OCI-LY3 (cell line): ENCODE results near the gene RTTN.

Experiments
- H2AFZ ChIP-seq: fragments of 200-600, 300-600 bp; shearing (Covaris generic); 2 replicates; pipeline ENCODE4 v1.6.0; 2014; ENCODE audit warnings: antibody characterized with exemption, low read depth, low read length
- H3K27ac ChIP-seq: fragments of 200-600, 300-600 bp; sonication (generic); 2 replicates; pipeline ENCODE4 v1.5.1; 2014; ENCODE audit warnings: mild to moderate bottlenecking, low read length, moderate library complexity, mixed read lengths
- H3K27me3 ChIP-seq: fragments of 200-600, 300-600 bp; sonication (generic); 2 replicates; pipeline ENCODE4 v1.6.1; 2014; ENCODE audit warnings: low read depth, low read length, mixed read lengths
- H3K36me3 ChIP-seq: fragments of 200-600, 300-600 bp; sonication (generic); replicated peaks from 2 replicates; pipeline ENCODE3; 2014; ENCODE audit warnings: low read depth, low read length, mixed read lengths
- H3K4me1 ChIP-seq: fragments of 300-600, 200-600 bp; sonication (generic); 2 replicates; pipeline ENCODE4 v1.6.1; 2014; ENCODE audit warnings: low read length, mixed read lengths
- H3K4me2 ChIP-seq: fragments of 200-600, 300-600 bp; sonication (generic); 2 replicates; pipeline ENCODE4 v1.6.1; 2014; ENCODE audit warnings: low read length, mixed read lengths
- H3K4me3 ChIP-seq: fragments of 300-600, 200-600 bp; sonication (generic); 2 replicates; pipeline ENCODE4 v1.5.1; 2014; ENCODE audit warnings: antibody characterized with exemption, mild to moderate bottlenecking, low read length, moderate library complexity
- H3K79me2 ChIP-seq: fragments of 300-600, 200-600 bp; shearing (Covaris generic); 2 replicates; pipeline ENCODE4 v1.6.1; 2014; ENCODE audit warnings: mild to moderate bottlenecking, low read length, mixed read lengths
- H3K9ac ChIP-seq: fragments of 300-600, 200-600 bp; shearing (Covaris generic); 2 replicates; pipeline ENCODE4 v1.6.0; 2014; ENCODE audit warnings: mild to moderate bottlenecking, low read length, moderate library complexity
- H3K9me3 ChIP-seq: fragments of 200-600, 300-600 bp; shearing (Covaris generic); 2 replicates; pipeline ENCODE4 v1.6.1; 2014; ENCODE audit warnings: low read length, mixed read lengths; ENCODE audit not compliant: insufficient read depth
- H4K20me1 ChIP-seq: fragments of 200-600, 300-600 bp; sonication (generic); 2 replicates; pipeline ENCODE4 v1.6.1; 2016; ENCODE audit warnings: low read length, mixed read lengths; ENCODE audit not compliant: insufficient read depth
- EZH2phosphoT487 ChIP-seq: fragments of 200-600 bp; shearing (Covaris generic); IDR thresholded peaks from 2 replicates; pipeline ENCODE4 v1.6.1; 2018; ENCODE audit warnings: antibody characterized with exemption, mixed run types, low read depth
- TF ChIP-seq, protein P1 (sequence below): fragments of 200-600, 300-600 bp; sonication (generic); IDR thresholded peaks from 2 replicates; pipeline ENCODE4 v1.5.1; 2014; ENCODE audit warnings: antibody characterized with exemption, low read length, low read depth

The RTTN gene

DNA sequence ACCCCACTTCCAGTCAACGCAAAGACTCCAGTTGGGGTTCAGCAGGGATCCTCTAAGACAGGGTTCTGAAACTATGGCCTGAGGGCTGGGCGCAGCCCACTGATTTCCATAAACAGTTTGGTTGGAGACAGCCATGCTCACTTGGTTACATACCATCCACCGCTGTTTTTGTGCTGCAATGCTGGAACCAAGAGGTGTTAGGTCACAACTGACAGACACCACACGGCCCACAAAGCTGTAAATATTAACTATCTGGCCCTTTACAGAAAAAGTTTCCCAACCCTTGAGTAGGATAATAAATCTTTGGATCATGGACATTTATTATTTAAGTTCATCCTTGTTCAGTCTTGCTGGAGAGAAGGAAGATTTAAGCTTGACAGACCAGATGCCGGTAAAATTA lies 249.4 kb downstream of the RTTN start:
- Histone ChIP-seq H3K4me1 (peaks cover 58% of the 10 kb centered on the region), H3K36me3 (peaks cover 31% of the 10 kb centered on the region), H2AFZ (no peak overlapping the region), H3K27me3 (no peaks in the 10 kb centered on the region), H3K27ac (peak overlapping the region; percentile 85), H4K20me1 (no peaks in the 10 kb centered on the region), H3K9me3 (peaks cover 4% of the 10 kb centered on the region; the same call in 1 of the 2 replicates), H3K9ac (peak overlapping the region; percentile 58), H3K79me2 (no peaks in the 10 kb centered on the region), H3K4me3 (peak overlapping the region; percentile 67), H3K4me2 (peak overlapping the region; percentile 76)
- TF ChIP-seq, protein P1, sequence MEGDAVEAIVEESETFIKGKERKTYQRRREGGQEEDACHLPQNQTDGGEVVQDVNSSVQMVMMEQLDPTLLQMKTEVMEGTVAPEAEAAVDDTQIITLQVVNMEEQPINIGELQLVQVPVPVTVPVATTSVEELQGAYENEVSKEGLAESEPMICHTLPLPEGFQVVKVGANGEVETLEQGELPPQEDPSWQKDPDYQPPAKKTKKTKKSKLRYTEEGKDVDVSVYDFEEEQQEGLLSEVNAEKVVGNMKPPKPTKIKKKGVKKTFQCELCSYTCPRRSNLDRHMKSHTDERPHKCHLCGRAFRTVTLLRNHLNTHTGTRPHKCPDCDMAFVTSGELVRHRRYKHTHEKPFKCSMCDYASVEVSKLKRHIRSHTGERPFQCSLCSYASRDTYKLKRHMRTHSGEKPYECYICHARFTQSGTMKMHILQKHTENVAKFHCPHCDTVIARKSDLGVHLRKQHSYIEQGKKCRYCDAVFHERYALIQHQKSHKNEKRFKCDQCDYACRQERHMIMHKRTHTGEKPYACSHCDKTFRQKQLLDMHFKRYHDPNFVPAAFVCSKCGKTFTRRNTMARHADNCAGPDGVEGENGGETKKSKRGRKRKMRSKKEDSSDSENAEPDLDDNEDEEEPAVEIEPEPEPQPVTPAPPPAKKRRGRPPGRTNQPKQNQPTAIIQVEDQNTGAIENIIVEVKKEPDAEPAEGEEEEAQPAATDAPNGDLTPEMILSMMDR: no peak
- TF ChIP-seq EZH2phosphoT487: no peak

DNA sequence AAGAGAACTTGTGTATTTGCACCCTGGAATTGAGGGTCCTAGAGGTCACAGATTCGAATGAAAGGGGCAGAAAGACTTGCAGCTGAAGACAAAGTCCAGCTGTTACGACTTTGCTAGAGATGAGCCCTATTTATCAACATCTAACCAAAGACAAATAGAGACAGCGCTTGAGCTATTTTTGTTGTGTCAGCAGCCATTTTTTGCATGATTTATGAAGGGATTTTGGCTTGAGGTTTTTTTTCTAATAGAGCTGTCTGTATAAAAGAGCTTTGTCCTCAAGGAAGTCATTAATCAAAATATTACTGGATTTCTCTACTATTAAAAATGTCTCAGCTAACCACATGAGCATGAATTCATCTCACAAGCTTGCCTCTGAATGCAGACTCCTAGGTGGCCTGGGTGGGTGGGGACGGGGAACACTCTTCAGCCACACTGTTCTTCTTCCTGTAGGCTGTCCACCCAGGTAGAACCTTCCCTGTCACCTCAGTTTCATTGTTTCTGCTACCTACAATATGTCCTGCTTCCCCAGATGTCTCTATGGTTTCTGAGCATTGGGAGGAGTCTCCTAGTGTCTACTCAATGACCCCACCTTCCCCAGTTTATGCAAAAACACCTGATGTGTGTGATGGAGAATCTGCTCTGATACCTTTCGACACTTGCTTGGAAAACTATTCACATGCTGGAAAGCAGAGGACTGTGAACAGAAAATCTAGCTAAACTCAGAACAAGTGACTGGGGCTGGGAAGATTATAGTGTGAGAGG lies 250.6 kb downstream of the RTTN start:
- Histone ChIP-seq H2AFZ (no peak overlapping the region), H3K27me3 (no peaks in the 10 kb centered on the region), H4K20me1 (no peaks in the 10 kb centered on the region), H3K79me2 (no peaks in the 10 kb centered on the region; the same call in 1 of the 2 replicates), H3K9ac (no peak overlapping the region), H3K36me3 (peaks cover 36% of the 10 kb centered on the region), H3K4me1 (peaks cover 67% of the 10 kb centered on the region), H3K27ac (no peak overlapping the region), H3K4me3 (no peak overlapping the region), H3K4me2 (peak overlapping the region; percentile 13), H3K9me3 (peaks cover 4% of the 10 kb centered on the region; the same call in 1 of the 2 replicates)
- TF ChIP-seq EZH2phosphoT487: no peak
- TF ChIP-seq, protein P1: no peak

DNA sequence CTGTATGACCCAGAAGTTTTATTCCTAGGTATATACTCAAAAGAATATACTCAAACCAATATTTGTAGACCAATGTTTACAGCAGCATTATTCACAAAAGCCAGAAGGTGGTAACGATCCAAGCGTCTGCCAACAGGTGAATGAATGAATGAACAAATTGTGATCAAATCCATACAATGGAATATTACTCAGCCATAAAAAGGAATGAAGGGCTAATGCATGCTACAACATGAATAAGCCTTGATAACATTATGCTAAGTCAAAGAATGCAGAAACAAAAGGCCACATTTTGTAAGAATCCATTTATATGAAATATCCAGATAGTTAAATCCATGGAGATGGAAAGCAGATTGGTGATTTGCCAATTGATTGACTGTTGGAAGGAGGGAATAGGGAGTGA lies 252.3 kb downstream of the RTTN start:
- Histone ChIP-seq H3K4me2 (no peak overlapping the region), H3K4me1 (peaks cover 66% of the 10 kb centered on the region), H2AFZ (no peak overlapping the region), H3K79me2 (no peaks in the 10 kb centered on the region; the same call in 1 of the 2 replicates), H4K20me1 (no peaks in the 10 kb centered on the region), H3K9me3 (peaks cover 4% of the 10 kb centered on the region; the same call in 1 of the 2 replicates), H3K9ac (no peak overlapping the region), H3K27me3 (no peaks in the 10 kb centered on the region), H3K27ac (no peak overlapping the region), H3K36me3 (peaks cover 40% of the 10 kb centered on the region), H3K4me3 (no peak overlapping the region)
- TF ChIP-seq EZH2phosphoT487: no peak
- TF ChIP-seq, protein P1: no peak
